Measurements from ENCODE around the gene UEVLD.

- TF ChIP-seq CTCF (IDR thresholded peaks at IDR 0.05) (no peak), POLR2A (IDR thresholded peaks at IDR 0.05) (no peak), EP300 (IDR thresholded peaks at IDR 0.05) (no peak), POLR2AphosphoS5 (IDR thresholded peaks at IDR 0.05) (no peak)
These were observed 95.6 kb downstream of the UEVLD start for GRCh38 chr11:18492888-18493287.
